Mammary microvascular endothelial cell (primary cell): ENCODE measurements around the gene TNN. TPM values are rescaled to one million over a fixed set of nuclear protein-coding genes. Genes with fewer than 3 reads are reported as not detected.

Experiments used
- total RNA-seq: library from RNA; depleted of rRNA; stranded (reverse); fragments of >200 nt; gene quantifications from 2 replicates; pipeline ENCODE4 v1.2.3, GENCODE V29; 2015

TNN gene
- total RNA-seq, result not detected in 2 replicates

DNA sequence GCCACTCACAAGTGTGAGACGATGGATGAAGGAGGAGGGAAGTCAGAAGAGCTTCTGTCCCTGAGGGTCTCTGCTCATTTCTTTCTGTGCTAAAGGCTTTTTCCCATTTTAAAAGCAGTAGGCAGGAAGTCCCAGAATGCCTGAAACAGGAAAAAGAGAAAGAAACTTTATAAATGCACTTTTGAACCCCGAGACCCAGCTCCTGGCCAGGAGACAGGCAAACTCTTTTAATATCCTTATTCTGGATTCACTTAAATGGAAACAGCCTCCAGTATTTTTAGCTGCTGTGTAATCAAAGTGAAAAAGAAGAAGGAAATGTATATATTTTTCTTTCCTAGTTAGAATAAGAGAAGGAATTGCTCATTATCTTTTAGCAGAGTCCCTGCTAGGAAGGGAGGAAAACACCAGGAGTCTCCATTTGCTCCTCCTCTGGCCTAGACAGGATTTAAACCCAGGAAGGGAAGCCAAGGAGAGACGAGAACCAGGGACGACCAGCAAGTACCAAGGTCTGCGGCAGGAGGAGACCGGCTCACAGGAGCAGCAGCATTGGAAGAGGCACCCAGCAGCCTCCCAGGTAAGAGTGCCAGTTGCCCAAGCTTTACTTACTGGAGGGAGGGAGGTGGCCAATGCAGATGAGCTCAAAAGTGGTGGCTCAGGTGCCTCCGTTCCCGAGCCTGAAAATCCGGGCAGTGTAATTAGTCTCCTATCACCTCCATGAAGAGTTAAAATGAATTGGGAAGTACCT, at the start of gene TNN:
TNN (plus strand) TSS at position 472 of the 745 bp plus-strand sequence. CDS start 9,586 bp downstream, outside the sequence.

GRCh38 chr1:175023043-175023921, 44.4 kb upstream of the TNN start, which contains the start of gene MRPS14:
Gene MRPS14 (minus strand): TSS chr1:175023425. CDS start chr1:175023408, 17 bp downstream.

GRCh38 chr1:175192630-175193526, 125.2 kb downstream of the TNN start, which contains the start of gene KIAA0040:
Gene KIAA0040 (minus strand): TSS chr1:175192776. CDS start chr1:175161013, 31,763 bp downstream.

Other genes with a start within 250 kb of the TNN start
- gene CACYBP, start 67.9 kb upstream of the TNN start, total RNA-seq, result 162 and 200 TPM in 2 replicates
- 21.5 and 27.3 TPM in 2 replicates for gene MRPS14, start 44.4 kb upstream of the TNN start, total RNA-seq
- 12.7 and 16.5 TPM in 2 replicates for gene KIAA0040, start 124.9 kb downstream of the TNN start, total RNA-seq